ENCODE measurements around the gene TPPP.
"Not testable (repeated sequence)": the region's sequence is repeated elsewhere in the genome, so short reads cannot be mapped to it uniquely, and the experiment has no call there.

GRCh38 chr5:680118-680795 is 12.9 kb downstream of the TPPP start:
- TF ChIP-seq CTCF (IDR thresholded peaks at IDR 0.05); PHF8 (IDR thresholded peaks at IDR 0.05; ENCODE audit: borderline replicate concordance, low read depth); RCOR1 (IDR thresholded peaks at IDR 0.05; ENCODE audit: low read depth, low read length); HOXA7 (CRISPR knock-in tag; IDR thresholded peaks at IDR 0.05); ESRRA (IDR thresholded peaks at IDR 0.05; ENCODE audit: borderline replicate concordance, low read length); RAD21 (conservative IDR thresholded peaks at IDR 0.05 in 1 of 2, IDR thresholded peaks at IDR 0.05 in 1 of 2); POLR2A (IDR thresholded peaks at IDR 0.05; ENCODE audit: low read length); HOXB13 (CRISPR knock-in tag; IDR thresholded peaks at IDR 0.05; ENCODE audit: low read depth); FOSB (CRISPR knock-in tag; IDR thresholded peaks at IDR 0.05); EP300 (IDR thresholded peaks at IDR 0.05); MAX (IDR thresholded peaks at IDR 0.05); HDAC2 (IDR thresholded peaks at IDR 0.05): not testable (repeated sequence)
